Left ventricle myocardium inferior (tissue), 1 donor: ENCODE results near the gene BRSK1. TPM values are rescaled to one million over a fixed set of nuclear protein-coding genes. Genes with fewer than 3 reads are reported as not detected.

Source experiments
- DNase-seq: peaks from one replicate; pipeline ENCODE4 v3.0.0-alpha.2; 2020
- H3K27ac ChIP-seq: fragments of 200-600 bp; replicated peaks from 2 replicates; pipeline ENCODE4 v1.8.0; 2021
- H3K27me3 ChIP-seq: fragments of 200-600 bp; 2 replicates; pipeline ENCODE4 v1.8.0; 2021; ENCODE audit warnings: low read depth
- H3K36me3 ChIP-seq: fragments of 200-600 bp; 2 replicates; pipeline ENCODE4 v1.8.0; 2021
- H3K4me1 ChIP-seq: fragments of 200-600 bp; 2 replicates; pipeline ENCODE4 v1.8.0; 2021
- H3K4me3 ChIP-seq: fragments of 200-600 bp; 2 replicates; pipeline ENCODE4 v1.8.0; 2021; ENCODE audit warnings: mild to moderate bottlenecking, moderate library complexity
- H3K9me3 ChIP-seq: fragments of 200-600 bp; replicated peaks from 2 replicates; pipeline ENCODE4 v1.8.0; 2021
- CTCF ChIP-seq: fragments of 200-600 bp; IDR thresholded peaks from 2 replicates; pipeline ENCODE4 v1.8.0; 2021; ENCODE audit warnings: antibody characterized with exemption, mild to moderate bottlenecking, borderline replicate concordance
- intact Hi-C: fragments of 100-400 bp; cut with micrococcal nuclease; formaldehyde crosslinking; loops from one replicate; pipeline ENCODE4 v1.11.0; 2022
- total RNA-seq: library from RNA; stranded (reverse); fragmentation: NEBNext Ultra II Directional; extraction: Animal tissue kit (Norgen Biotek cat#: 25700); gene quantifications from one replicate; pipeline ENCODE4 v1.2.1, GENCODE V29; 2021
- donor health status: DM: no; HTN: yes; CAD: no; lungs with severe emphysema.

Gene BRSK1
- total RNA-seq, 1 donor from 2014 or later: 3.0 TPM

GRCh38 chr19:55333870-55334269, 50.1 kb downstream of the BRSK1 start:
- intact Hi-C loops: no loop called here
- Histone ChIP-seq H3K4me3 (no peak overlapping the region), H3K9me3 (no peaks in the 10 kb centered on the region), H3K36me3 (no peaks in the 10 kb centered on the region), H3K27ac (no peak overlapping the region), H3K4me1 (peaks cover 5% of the 10 kb centered on the region), H3K27me3 (peaks cover 37% of the 10 kb centered on the region)
- TF ChIP-seq CTCF: no peak
- no peak for DNase-seq

GRCh38 chr19:55336101-55336500, 52.3 kb downstream of the BRSK1 start:
- intact Hi-C loops: no loop called here
- H3K4me1 ChIP-seq: peaks cover 20% of the 10 kb centered on the region
- H3K4me3 ChIP-seq: no peak overlapping the region
- DNase-seq: no peak
- TF ChIP-seq CTCF: no peak
- H3K27ac ChIP-seq: no peak overlapping the region
- peaks cover 24% of the 10 kb centered on the region for H3K27me3 ChIP-seq
- no peaks in the 10 kb centered on the region for H3K9me3 ChIP-seq
- H3K36me3 ChIP-seq: no peaks in the 10 kb centered on the region

- peaks cover 23% of the 10 kb centered on the region for H3K36me3 ChIP-seq
Observed at GRCh38 chr19:55339105-55339888, 55.5 kb downstream of the BRSK1 start, which contains the start of gene KMT5C. Gene KMT5C (plus strand): TSS chr19:55339876. CDS start chr19:55341937, 2,061 bp downstream.

GRCh38 chr19:55339889-55340783, 56.3 kb downstream of the BRSK1 start:
- TF ChIP-seq CTCF: no peak
- H3K9me3 ChIP-seq: no peaks in the 10 kb centered on the region
- H3K27me3 ChIP-seq: peaks cover 4% of the 10 kb centered on the region
- H3K4me3 ChIP-seq: peak overlapping the region; percentile 75
- peaks cover 23% of the 10 kb centered on the region for H3K36me3 ChIP-seq
- H3K4me1 ChIP-seq: peaks cover 28% of the 10 kb centered on the region
- intact Hi-C loops: no loop called here
- peak overlapping the region; percentile 85 for H3K27ac ChIP-seq
- DNase-seq: no peak

More at GRCh38 chr19:55339105-55339888, 55.5 kb downstream of the BRSK1 start, which contains the start of gene KMT5C:
- DNase-seq: peak; percentile 100
- no peaks in the 10 kb centered on the region for H3K9me3 ChIP-seq
- peaks cover 8% of the 10 kb centered on the region for H3K27me3 ChIP-seq
- peak within 1 kb of the TSS; percentile 75 for H3K4me3 ChIP-seq
- peak; percentile 68 for TF ChIP-seq CTCF
- H3K4me1 ChIP-seq: peaks cover 28% of the 10 kb centered on the region
- intact Hi-C loops: no loop called here
- H3K27ac ChIP-seq: peak within 1 kb of the TSS; percentile 91

GRCh38 chr19:55340784-55341147, 57.0 kb downstream of the BRSK1 start:
- H3K36me3 ChIP-seq: peaks cover 23% of the 10 kb centered on the region
- H3K27ac ChIP-seq: no peak overlapping the region
- peak overlapping the region; percentile 75 for H3K4me3 ChIP-seq
- peaks cover 28% of the 10 kb centered on the region for H3K4me1 ChIP-seq
- no peaks in the 10 kb centered on the region for H3K27me3 ChIP-seq
- H3K9me3 ChIP-seq: no peaks in the 10 kb centered on the region
- intact Hi-C loops: no loop called here
- no peak for TF ChIP-seq CTCF
- no peak for DNase-seq
